GM19239 (cell line): ENCODE data around the gene BRF1.
"Not testable (repeated sequence)": the region's sequence is repeated elsewhere in the genome, so short reads cannot be mapped to it uniquely, and the experiment has no call there.

ENCODE experiments used
- DNase-seq: peaks from one replicate; pipeline ENCODE4 v3.0.0; 2011; ENCODE audit warnings: low spot score; ENCODE audit not compliant: insufficient read length
- FAIRE-seq: peaks from 2 replicates; lab custom pipeline; 2011; peaks lifted over from hg19 to GRCh38; lab: Jason Lieb, UNC

Gene BRF1

GRCh38 chr14:105333020-105333490, 32.3 kb upstream of the BRF1 start:
- FAIRE-seq, result no peak
- no peak for DNase-seq

DNA sequence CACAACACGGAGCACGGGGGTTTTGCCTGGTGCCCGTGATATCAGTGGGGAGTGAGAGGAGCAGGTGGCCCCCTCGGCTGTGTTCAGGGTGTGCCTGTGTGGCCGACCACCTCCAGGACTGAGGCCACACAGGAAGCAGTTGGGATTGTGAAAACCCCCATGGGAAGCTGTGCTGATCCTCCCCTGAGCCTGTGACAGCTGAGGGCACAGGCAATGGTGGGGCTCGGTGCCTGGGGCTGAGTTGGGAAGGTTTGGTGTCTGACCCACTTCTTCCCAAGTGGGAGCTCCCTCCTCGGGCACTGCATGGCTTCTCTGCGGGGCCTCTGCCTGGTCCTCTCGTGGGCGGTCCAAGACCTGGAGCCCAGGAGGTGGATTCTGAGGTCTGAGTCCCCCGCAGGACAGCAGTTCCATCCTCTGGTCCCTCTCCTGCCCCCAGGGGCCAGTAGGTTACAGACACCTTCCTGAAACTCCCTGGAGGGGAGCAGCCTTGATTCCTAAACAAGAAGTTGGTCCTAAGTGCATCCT, 31.6 kb upstream of the BRF1 start:
- FAIRE-seq (no peak), DNase-seq (no peak)

DNA sequence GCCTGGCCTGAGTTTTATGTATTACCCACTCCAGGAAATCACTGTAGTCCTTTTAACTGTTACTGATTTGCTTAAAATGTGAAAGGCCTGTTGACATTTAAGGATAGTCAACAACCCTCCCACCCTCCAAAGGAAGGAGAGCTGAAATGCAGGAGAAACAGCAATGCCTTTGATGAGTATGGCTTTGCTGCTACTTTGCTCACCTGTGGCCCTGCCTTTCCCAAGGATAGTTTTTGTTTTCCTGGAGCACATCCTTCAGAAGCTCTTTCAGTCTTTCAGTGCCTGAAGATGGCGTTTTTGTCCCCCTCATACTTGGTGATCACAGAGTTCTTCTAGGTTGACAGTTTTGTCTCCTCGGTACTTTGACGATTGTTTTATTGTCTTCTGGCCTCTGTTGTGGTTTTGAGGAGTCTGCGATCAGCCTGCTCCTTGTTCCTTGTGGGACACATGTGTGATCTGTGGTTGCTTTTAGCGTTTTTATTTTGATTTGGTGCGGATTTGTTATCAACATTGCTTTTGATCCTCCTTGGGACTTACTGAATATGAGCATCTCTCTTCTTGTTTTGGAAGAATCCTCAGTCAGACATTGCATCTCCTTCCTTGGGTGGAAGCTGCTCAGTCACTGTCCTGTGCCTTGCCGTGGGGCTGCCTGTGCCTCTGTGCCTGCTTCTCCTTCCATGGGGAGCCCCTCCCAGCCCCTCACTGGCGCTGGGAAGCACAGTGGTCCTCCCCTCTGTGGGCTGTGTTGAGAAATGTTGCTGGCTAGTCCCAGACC, 31.0 kb upstream of the BRF1 start:
- no peak for DNase-seq
- no peak for FAIRE-seq

GRCh38 chr14:105330491-105330895, 29.7 kb upstream of the BRF1 start:
- DNase-seq (no peak), FAIRE-seq (no peak)

GRCh38 chr14:105329411-105330150, 28.8 kb upstream of the BRF1 start:
- no peak for DNase-seq
- no peak for FAIRE-seq

DNA sequence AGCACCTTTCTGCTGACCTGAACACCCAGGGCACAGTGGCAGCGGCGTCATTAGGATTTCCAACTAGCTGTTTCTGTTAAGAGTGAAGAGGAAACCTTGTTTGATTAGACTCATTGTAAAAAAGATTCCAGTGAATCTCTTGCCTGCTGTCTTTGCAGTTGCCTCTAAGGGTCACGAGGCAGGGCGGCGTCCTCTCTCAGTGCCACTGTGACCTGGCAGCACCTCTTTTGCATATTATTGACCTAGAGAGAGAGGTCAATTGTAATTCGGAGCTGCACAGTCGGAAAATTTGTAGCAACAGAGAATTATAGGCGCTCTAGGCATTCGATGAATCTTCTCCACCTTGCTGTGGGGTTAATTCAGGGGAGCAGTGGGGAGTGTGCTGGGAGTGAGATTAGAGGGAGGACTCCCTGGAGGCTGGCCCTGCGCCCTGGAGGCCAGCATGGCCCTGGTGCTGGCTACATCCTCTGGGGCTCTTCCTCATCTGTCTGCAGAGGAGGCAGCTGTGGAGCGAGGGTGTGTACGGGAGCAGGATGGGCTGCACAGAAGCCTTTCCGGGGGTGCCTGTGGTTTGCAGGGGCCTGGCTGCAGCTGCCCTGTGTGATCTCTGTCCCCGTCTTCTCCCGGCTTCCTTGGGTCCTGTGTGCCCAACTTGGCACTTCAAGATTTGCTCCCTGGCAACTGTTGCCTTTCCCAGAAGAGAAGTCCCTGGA, 28.0 kb upstream of the BRF1 start:
- DNase-seq (no peak), FAIRE-seq (no peak)

- DNase-seq, result no peak
- no peak for FAIRE-seq
These were observed 27.4 kb upstream of the BRF1 start for GRCh38 chr14:105328070-105328677.

DNA sequence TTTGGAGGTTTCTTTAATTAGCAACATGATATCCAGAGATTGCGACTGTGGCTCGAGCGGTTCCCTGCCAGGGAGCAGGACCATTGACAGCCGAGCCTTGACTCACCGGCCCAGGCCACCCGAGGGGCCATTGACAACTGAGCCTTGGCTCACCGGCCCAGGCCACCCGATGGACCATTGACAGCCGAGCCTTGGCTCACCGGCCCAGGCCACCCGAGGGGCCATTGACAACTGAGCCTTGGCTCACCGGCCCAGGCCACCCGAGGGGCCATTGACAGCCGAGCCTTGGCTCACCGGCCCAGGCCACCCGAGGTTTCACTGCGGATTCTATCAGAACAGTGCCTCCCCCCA, 26.9 kb upstream of the BRF1 start:
- not testable (repeated sequence) for DNase-seq, FAIRE-seq

GRCh38 chr14:105326891-105327694, 26.3 kb upstream of the BRF1 start:
- DNase-seq (no peak), FAIRE-seq (no peak)

DNA sequence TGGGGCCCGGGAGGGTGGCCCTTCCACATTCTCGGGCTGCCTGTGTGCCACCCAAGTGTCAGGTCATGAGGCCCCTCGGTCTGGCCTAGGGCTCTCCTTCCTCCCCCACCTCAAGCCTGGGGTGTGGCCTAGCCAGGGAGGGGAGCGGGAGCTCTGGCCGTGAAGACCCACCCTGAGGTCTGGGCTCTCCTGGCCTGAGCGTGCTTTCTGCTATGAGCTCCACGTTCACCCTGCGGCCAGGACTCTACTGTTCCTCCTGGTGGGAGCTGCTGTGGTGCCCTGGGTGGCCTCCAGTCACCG, 25.7 kb upstream of the BRF1 start:
- DNase-seq (no peak), FAIRE-seq (no peak)

DNA sequence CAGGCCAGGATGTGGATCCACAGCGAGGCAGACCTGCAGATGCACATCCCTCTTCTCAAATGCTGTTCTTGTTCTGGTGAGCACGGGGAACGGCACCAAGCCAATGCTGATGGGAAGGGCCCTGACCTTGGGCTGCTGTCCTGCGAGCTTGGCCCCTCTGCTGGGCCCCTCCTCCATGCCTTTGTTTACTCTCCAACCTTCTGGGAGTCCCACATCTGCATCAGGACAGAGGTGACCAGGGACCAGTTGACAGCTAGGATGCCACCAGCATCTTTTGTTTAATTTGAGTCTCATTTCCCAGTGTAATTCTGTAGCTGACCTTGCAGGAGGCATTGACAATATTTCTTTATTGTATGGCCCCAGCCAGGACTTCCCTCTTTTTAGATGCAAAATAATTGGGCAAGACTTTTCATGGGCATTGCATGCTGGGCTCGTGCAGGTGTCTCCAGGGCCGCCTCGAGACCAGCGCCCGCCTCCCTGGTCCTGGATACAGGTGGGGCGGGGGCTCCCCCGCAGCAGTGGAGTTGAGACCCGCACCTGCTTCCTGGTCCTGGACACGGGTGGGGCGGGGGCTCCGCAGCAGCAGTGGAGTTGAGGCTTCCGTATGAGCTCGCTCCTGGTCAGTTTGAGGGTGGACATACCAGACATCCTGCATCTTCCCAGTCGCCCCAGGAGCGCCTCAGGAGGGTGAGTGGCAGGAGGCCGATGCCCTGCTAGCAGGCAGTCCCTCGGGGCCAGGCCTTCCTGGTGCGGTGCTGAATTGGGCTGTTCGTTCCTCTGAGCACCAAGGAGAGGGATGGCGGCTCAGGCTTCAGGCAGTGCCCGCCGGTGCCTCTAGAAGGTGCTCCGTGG, 25.1 kb upstream of the BRF1 start:
- no peak for FAIRE-seq
- no peak for DNase-seq

DNA sequence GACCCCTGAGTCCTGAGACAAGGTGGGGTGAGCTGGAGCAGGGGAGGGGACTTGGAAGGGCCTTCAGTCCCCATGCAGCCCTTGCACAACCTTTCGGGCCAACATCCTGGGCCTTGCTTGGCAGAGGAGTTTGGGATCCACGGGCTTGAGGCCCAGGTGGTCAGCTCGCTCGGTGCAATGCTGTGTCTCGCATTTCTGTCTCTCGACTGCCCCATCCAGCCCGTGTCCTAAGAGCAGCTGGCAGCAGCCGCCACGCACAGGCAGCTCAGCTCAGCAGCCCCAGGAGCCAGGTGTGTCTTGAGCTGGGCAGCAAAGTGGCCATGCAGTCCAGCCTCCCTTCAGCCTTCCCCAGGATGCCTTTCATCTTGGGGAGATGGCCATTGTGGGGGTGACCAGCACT, 24.5 kb upstream of the BRF1 start:
- no peak for FAIRE-seq
- no peak for DNase-seq

GRCh38 chr14:105324871-105325270, 24.1 kb upstream of the BRF1 start:
- DNase-seq, result no peak
- no peak for FAIRE-seq

DNA sequence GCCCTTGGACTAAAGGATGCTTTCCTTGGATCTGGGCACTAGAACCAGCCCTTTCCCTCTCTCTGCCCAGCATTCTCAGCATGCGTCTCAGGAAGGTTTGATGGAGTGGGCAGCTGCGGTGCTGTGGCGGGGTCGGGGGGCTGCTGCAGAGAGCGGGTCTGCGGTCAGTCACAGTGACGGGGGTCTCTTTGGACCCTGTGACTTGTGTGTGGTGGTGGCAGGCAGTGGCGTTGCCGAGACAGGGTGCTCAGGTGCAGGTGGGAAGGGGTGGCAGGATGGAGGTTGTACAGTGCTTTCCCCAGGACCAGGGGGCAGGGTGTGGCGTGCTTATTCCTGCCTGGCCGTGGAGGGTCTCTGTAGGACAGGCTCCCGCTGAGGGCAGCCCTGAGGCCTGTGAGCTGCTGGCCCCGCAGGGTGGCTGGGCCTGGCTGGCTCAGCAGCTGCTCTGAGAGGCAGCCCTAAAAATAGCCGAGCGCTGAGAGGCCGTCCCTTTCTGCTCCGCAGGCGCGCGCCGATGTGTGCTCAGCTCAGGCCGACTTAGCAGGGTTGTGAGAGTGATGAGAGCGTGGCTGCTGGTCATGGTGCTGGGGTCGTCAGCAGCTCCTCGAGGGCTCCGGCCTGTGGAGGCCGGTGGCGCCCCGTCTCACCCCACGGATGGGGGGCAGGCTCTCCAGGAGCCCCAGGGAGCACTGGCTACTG, 23.4 kb upstream of the BRF1 start:
- DNase-seq (no peak), FAIRE-seq (no peak)

DNA sequence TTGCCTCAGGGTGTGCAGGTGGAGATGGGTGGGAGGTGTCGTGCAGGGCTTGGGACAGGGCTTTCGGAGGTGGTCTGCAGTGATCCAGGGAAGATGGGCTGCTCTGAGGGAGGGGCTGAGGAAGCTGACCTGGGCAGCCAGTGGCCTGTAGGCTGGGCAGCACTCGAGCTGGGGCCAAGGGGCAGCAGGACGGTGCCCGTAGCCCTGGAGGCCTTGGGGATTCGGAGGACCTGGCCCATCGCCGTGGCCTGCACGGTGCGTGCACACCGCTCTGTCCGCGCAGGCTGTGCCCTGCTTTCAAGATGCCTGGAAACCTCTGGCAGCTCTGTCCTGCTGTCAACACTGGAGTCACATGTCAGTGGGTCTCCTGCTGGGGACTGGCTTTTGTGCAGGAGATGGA, 22.9 kb upstream of the BRF1 start:
- DNase-seq (no peak), FAIRE-seq (no peak)

DNA sequence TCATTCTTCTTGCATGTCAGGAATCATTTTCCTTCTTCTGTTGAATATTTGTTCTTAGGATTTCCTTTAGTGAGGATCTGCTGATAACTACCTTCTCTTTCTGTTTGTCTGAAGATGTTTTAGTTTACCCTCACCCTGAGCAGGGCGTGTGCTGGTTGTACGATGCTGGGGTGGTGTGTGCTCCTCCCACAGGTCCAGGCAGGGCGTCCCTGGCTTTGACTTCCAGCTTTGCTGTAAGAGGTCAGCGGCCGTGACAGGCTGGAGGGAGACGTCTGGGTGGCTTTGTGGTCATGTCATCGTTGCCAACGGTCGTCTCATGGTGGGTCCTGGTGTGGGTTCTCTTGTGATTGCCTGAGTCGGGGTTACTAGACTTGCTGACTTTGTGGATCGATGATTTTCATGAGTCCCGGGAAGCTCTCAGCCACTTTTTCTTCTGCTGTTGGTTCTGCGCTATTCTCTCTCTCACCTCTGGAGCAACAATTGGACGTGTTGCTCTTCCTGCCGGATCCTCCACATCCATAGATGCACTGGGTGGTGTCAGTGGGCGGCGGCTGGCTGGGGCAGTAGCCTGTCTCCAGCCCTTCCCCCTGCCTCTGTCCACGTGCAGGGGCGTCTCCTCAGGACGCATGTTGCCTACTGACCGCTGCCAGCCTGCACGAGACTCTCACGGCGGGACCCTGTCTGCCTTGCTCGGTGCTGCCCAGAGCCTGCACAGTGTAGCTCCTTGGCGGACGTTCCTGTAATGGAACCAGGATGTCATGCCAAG, 22.2 kb upstream of the BRF1 start:
- DNase-seq (no peak), FAIRE-seq (no peak)

- DNase-seq (no peak), FAIRE-seq (no peak)
These were observed 16.7 kb upstream of the BRF1 start for GRCh38 chr14:105317546-105317945.
